ENCODE results near the gene ALPL.
"Not testable (repeated sequence)": the region's sequence is repeated elsewhere in the genome, so short reads cannot be mapped to it uniquely, and the experiment has no call there.

ALPL gene

DNA sequence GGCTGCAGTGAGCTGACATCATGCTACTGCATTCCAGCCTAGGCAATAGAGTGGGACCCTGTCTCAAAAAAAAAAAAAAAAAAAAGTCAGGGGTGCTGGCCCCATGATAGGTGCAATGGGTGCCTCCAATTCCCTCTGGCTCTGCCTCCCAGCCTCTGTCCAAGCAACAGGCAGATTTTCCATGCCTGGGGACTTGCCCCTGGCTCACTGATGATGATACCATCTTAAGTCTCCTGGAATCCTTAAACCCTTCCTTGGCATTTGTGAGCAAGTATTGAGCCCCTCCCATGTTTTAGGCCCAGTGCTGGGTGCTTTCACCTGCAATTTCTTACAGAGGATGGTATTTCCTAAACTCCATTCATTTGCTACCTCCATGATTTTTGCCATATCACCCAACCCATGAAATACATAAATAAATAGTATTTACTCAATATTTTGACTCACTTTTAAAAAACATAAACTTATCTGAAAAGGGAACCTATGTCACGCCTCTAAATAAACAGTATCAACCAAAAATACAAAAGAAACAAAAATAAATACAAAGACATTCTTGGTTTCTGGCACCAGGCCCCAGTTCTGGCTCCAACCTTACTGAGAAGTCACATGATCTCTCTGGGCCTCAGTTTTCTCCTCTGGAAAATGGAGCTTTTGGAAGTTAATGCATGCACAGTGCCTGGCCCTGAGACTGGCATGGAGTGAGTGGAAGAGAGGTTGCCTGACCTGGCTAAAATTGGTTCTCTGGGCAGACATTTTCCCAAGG lies 1.5 kb upstream of the ALPL start:
- in situ Hi-C loops (cut with MboI; ENCODE audit: low sequenced_read_pairs), result no loop called here

DNA sequence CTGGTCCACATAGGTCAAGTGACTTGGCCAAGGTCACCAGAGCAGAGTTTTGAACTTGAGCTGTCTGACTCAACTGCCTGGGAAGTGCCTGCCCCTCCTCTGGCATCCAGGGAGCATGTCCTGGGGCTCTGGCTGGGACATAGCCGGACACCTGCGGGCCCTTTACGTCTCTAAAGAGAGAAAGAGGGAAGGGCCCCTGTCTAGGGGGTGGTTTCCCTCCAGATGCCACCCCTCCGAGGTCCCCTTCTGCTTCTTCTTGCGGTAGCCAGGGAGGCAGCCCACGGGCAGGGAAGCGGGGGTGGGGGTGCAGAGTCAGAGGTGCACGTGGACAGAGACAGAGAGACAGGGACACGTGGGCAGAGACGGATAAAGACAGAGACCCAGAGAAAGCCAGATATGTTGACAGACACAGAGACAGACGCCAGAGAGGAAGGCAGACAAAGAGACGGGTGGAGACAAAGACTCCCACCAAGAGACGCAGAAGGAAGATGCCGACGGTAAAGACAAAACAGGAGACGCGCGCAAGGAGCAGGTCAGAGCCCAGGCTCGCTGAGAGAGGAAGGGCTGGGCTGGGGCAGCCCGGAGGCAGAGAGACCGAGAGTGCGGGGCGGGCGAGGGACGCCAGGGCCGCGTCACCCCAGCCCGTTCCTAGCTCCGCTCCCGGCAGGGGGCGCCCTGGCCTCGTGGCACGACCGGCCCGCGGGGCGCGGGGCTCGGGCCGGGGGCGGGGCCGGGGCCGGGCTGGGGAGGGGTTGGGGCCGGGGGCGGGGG lies 458 bp upstream of the ALPL start:
- in situ Hi-C loops (cut with MboI; ENCODE audit: low sequenced_read_pairs), result no loop called here

DNA sequence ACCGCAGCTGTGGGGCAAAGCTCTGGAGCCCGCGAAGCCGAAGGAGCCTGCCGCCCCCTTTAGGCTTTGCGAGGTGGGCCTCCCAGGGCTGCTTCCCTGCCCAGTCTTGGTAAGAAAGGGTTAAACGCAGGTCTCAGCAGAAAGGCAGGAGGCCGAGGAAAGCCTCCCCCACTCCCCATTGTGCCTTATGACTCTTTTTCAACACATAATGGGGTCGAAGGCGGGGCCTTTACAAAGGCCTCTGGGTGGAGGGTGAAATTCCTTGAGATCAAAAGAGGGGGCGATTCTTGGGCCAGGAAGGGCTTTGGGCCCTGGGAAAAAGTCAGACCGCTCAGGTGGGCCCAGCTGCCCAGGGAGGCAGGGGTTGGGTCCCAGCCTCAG lies 880 bp downstream of the ALPL start:
- in situ Hi-C loops (cut with MboI; ENCODE audit: low sequenced_read_pairs), result no loop called here

- in situ Hi-C loops (cut with MboI; ENCODE audit: low sequenced_read_pairs), result no loop called here
Measured at GRCh38 chr1:21510885-21511578, 1.8 kb downstream of the ALPL start.

- in situ Hi-C loops (cut with MboI; ENCODE audit: low sequenced_read_pairs), result no loop called here
Measured at GRCh38 chr1:21511579-21512522, 2.6 kb downstream of the ALPL start.

DNA sequence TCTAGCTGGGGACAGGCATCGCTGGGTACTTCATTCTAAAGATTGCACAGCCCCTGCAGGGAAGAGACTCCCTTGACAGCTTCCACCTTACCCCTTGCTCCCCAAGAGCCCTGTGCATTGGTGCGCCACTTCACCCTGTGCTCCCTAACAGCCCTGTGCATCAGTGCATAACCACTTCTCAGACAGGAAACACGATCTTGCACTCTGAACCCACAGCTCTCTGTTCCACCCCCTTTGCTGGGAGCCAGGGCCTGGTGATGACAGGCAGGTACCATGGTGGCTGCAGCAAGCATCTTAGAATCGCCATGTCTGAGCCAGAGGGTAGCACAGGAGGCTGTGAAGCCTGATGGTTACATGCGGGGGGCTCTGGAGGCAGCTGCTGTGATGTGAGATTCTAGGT lies 5.0 kb downstream of the ALPL start:
- in situ Hi-C loops (cut with MboI; ENCODE audit: low sequenced_read_pairs), result no loop called here

- in situ Hi-C loops (cut with MboI; ENCODE audit: low sequenced_read_pairs), result no loop called here
Measured at GRCh38 chr1:21517161-21517589, 8.0 kb downstream of the ALPL start.

DNA sequence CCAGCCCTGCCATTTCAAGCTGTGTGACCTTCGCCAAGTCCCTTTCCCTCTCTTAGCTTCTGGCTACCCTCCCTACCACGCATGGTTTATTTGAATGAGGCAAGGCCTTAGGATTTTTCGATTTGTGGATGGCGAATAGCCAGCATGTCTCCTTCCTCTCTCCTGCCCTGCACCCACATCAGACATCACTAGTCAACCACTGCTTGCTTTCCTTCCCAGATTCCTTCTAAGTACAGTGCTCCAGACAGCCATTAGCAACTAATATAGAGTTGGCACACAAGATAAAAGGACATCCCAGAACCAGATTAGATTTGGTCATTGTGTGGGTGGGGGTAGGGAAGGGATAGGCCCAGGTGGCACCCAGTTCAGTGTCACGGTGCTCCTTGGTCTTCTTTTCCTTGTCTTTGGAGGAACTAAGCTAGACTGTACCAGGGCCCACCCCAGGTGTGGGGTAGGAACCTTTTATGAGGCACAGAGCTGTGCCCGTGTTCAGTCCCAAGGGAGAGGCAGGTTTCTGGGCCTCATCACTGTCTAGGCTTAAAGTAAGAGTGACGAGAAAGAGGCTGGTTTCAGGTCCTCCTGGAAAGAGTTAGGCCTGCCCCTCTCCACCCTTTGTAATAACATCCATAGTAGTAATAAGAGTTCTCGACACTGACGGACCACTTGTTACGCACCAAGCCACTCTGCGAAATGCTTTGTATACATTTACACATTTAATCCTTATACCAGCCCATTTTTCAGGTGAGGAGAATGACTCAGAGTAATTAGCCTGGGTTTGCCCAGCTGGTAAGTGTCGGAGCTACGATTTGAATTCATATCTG lies 8.6 kb downstream of the ALPL start:
- in situ Hi-C loops (cut with MboI; ENCODE audit: low sequenced_read_pairs), result no loop called here

GRCh38 chr1:21518774-21519455 lies 9.7 kb downstream of the ALPL start:
- in situ Hi-C loops (cut with MboI; ENCODE audit: low sequenced_read_pairs), result no loop called here

- in situ Hi-C loops (cut with MboI; ENCODE audit: low sequenced_read_pairs), result not testable (repeated sequence)
Measured at GRCh38 chr1:21519486-21520070, 10.4 kb downstream of the ALPL start.

GRCh38 chr1:21520899-21521716 lies 11.9 kb downstream of the ALPL start:
- in situ Hi-C loops (cut with MboI; ENCODE audit: low sequenced_read_pairs), result no loop called here

- in situ Hi-C loops (cut with MboI; ENCODE audit: low sequenced_read_pairs), result no loop called here
Measured at GRCh38 chr1:21521717-21522060, 12.5 kb downstream of the ALPL start.

DNA sequence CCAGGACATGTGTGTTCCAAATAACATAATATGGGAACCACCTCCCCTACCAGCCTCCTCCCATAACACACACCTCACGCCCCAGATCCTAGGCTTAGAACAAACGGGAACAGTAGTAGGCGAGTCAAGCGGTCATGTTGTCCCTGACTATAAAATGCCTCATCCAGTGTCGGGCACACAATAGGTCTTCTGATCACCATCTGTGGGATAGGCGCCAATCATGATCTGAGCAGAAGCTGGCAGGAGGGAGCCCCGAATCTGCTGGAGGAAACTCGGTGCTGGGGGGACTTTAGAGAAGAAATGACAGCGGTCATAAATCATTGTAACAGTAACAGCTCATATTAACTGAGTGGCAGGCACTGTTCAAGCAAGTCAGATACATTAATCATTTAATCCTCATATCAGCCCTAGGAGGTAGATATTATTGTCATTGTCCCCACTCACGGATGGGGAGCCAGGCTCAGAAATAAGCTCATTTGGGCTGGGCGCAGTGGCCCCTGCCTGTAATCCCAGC lies 13.4 kb downstream of the ALPL start:
- in situ Hi-C loops (cut with MboI; ENCODE audit: low sequenced_read_pairs), result no loop called here

GRCh38 chr1:21523297-21523813 lies 14.1 kb downstream of the ALPL start:
- in situ Hi-C loops (cut with MboI; ENCODE audit: low sequenced_read_pairs), result no loop called here

DNA sequence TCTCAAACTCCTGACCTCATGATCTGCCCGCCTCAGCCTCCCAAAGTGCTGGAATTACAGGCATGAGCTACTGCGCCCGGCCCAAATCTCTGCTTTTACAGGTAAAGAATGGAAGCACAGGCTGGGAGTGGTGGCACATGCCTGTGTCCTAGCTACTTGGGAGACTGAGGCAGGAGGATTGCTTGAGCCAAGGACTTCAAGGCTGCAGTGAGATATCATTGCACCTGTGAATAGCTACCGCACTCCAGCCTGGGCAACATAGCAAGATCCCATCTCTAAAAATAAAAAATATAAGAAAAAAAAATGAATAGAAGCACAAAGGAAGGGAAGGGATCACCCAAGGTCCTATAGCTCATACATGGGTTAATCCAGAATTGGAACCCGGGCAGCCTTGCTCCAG lies 15.0 kb downstream of the ALPL start:
- in situ Hi-C loops (cut with MboI; ENCODE audit: low sequenced_read_pairs), result no loop called here

DNA sequence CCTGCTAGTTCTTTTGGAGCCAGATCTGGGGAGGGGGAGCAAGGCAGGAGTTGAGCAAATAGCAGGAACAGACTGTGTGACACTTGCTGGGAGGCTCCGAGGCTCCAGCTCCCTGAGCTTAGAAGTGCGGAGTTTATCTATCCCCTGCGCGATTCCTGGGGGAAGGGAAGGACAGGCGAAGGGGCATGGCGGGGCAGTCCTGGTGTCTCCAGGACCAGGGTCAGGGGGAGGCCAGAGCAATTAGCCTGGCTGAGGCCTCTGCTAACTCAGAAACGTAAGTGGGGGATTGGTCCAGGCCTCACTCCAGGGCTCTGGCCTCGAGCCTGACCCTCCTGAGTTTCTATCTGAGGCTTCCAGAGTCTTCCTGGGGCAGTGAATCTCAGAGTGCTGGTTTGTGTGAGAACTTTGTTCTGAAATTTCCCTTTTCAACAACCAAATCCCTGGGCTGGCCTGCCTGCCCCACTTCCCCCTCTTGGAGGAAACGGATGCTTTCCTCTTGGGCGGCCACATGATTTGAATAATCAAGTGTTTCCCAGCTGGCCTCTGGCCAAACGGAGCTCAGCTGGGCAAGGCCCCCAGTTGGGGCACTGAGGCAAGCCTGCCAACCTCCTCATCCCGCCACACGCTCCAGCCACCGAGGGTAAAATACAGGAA lies 15.6 kb downstream of the ALPL start:
- in situ Hi-C loops (cut with MboI; ENCODE audit: low sequenced_read_pairs), result no loop called here

DNA sequence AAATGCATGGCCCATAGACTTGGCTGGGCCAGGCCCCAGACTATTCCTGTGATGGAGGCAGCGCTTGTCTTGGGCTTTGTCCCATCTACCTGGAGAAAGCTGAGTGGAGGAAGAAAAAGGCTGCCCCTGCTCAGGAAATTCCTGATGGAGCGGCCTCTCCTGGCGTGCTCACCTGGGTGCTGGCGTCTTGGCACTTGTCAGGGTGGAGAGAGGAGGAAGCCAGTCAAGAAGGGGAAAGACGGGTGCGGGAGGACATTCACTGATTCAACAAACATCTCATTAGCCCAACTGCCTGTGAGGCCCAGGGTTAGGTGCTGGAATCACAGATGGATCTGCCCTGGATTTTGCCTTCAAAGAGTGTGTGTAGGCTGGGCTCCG lies 16.1 kb downstream of the ALPL start:
- in situ Hi-C loops (cut with MboI; ENCODE audit: low sequenced_read_pairs), result no loop called here

Measured in HL-60/S4 (cell line).